Measurements from ENCODE around the gene NTM.

Gene NTM

GRCh38 chr11:132174362-132175255 is 804.2 kb downstream of the NTM start:
- Histone ChIP-seq H4K20me1 (ENCODE audit: insufficient read depth, low read length) (no peaks in the 10 kb centered on the region), H3K36me3 (ENCODE audit: insufficient read depth, low read length) (no peaks in the 10 kb centered on the region), H3K27ac (ENCODE audit: low read depth, low read length, poor library complexity, severe bottlenecking) (no peak overlapping the region), H3K4me2 (ENCODE audit: low read length) (no peak overlapping the region), H3K4me3 (ENCODE audit: low read depth, low read length, poor library complexity, severe bottlenecking) (no peak overlapping the region), H3K79me2 (ENCODE audit: insufficient read depth, low read length) (no peaks in the 10 kb centered on the region), H3F3A (ENCODE audit: insufficient read depth, low read length) (no peaks in the 10 kb centered on the region), H3K9me3 (ENCODE audit: low read length) (no peaks in the 10 kb centered on the region), H2AFZ (ENCODE audit: low read length) (no peak overlapping the region), H3K9me2 (ENCODE audit: low read depth, low read length) (no peaks in the 10 kb centered on the region), H3K4me1 (ENCODE audit: insufficient read depth, low read length, severe bottlenecking) (no peaks in the 10 kb centered on the region), H3K9ac (ENCODE audit: low read length) (no peak overlapping the region), H3K27me3 (ENCODE audit: insufficient read depth, low read length) (no peaks in the 10 kb centered on the region)
- no peak for TF ChIP-seq EZH2 (IDR thresholded peaks at IDR 0.05; ENCODE audit: borderline replicate concordance, low read length)
- TF ChIP-seq CTCF (IDR thresholded peaks at IDR 0.05; ENCODE audit: low read length) = no peak

- no peaks in the 10 kb centered on the region for H4K20me1 ChIP-seq (ENCODE audit: insufficient read depth, low read length)
- H3K36me3 ChIP-seq (ENCODE audit: insufficient read depth, low read length) = no peaks in the 10 kb centered on the region
- H3K4me1 ChIP-seq (ENCODE audit: insufficient read depth, low read length, severe bottlenecking) = no peaks in the 10 kb centered on the region
- H3K9me3 ChIP-seq (ENCODE audit: low read length) = no peaks in the 10 kb centered on the region
- no peak overlapping the region for H2AFZ ChIP-seq (ENCODE audit: low read length)
- no peak overlapping the region for H3K9ac ChIP-seq (ENCODE audit: low read length)
- TF ChIP-seq CTCF (IDR thresholded peaks at IDR 0.05; ENCODE audit: low read length) (no peak), EZH2 (IDR thresholded peaks at IDR 0.05; ENCODE audit: borderline replicate concordance, low read length) (no peak)
- H3K9me2 ChIP-seq (ENCODE audit: low read depth, low read length) = no peaks in the 10 kb centered on the region
- no peaks in the 10 kb centered on the region for H3K27me3 ChIP-seq (ENCODE audit: insufficient read depth, low read length)
- H3K27ac ChIP-seq (ENCODE audit: low read depth, low read length, poor library complexity, severe bottlenecking) = no peak overlapping the region
- H3F3A ChIP-seq (ENCODE audit: insufficient read depth, low read length) = no peaks in the 10 kb centered on the region
- H3K79me2 ChIP-seq (ENCODE audit: insufficient read depth, low read length) = no peaks in the 10 kb centered on the region
- no peak overlapping the region for H3K4me2 ChIP-seq (ENCODE audit: low read length)
- H3K4me3 ChIP-seq (ENCODE audit: low read depth, low read length, poor library complexity, severe bottlenecking) = no peak overlapping the region
Measured at GRCh38 chr11:132177106-132177505, 806.7 kb downstream of the NTM start.

GRCh38 chr11:132184079-132184478 is 813.7 kb downstream of the NTM start:
- H2AFZ ChIP-seq (ENCODE audit: low read length) = no peak overlapping the region
- H4K20me1 ChIP-seq (ENCODE audit: insufficient read depth, low read length) = no peaks in the 10 kb centered on the region
- H3F3A ChIP-seq (ENCODE audit: insufficient read depth, low read length) = no peaks in the 10 kb centered on the region
- no peak overlapping the region for H3K4me3 ChIP-seq (ENCODE audit: low read depth, low read length, poor library complexity, severe bottlenecking)
- no peak overlapping the region for H3K4me2 ChIP-seq (ENCODE audit: low read length)
- no peak overlapping the region for H3K27ac ChIP-seq (ENCODE audit: low read depth, low read length, poor library complexity, severe bottlenecking)
- no peaks in the 10 kb centered on the region for H3K9me3 ChIP-seq (ENCODE audit: low read length)
- no peaks in the 10 kb centered on the region for H3K4me1 ChIP-seq (ENCODE audit: insufficient read depth, low read length, severe bottlenecking)
- H3K36me3 ChIP-seq (ENCODE audit: insufficient read depth, low read length) = no peaks in the 10 kb centered on the region
- TF ChIP-seq EZH2 (IDR thresholded peaks at IDR 0.05; ENCODE audit: borderline replicate concordance, low read length) (no peak), CTCF (IDR thresholded peaks at IDR 0.05; ENCODE audit: low read length) (no peak)
- H3K9ac ChIP-seq (ENCODE audit: low read length) = no peak overlapping the region
- H3K79me2 ChIP-seq (ENCODE audit: insufficient read depth, low read length) = no peaks in the 10 kb centered on the region
- no peaks in the 10 kb centered on the region for H3K27me3 ChIP-seq (ENCODE audit: insufficient read depth, low read length)
- H3K9me2 ChIP-seq (ENCODE audit: low read depth, low read length) = no peaks in the 10 kb centered on the region

Measured in OCI-LY1 (cell line).